Measurements from ENCODE around the gene SHOC1.

Gene SHOC1

GRCh38 chr9:111789881-111790280, 4.9 kb downstream of the SHOC1 start:
- Mint-ChIP-seq H3K4me3 (no peak overlapping the region), H3K4me1 (no peaks in the 10 kb centered on the region), H3K27me3 (peaks cover 2% of the 10 kb centered on the region), H3K36me3 (ENCODE audit: low read depth) (peaks cover 6% of the 10 kb centered on the region), H3K9me3 (peaks cover 6% of the 10 kb centered on the region), H3K27ac (no peak overlapping the region)
- no peak for ATAC-seq
- DNase-seq = no peak

GRCh38 chr9:111783857-111784256, 10.9 kb downstream of the SHOC1 start:
- Mint-ChIP-seq H3K4me3 (no peak overlapping the region), H3K27me3 (peaks cover 2% of the 10 kb centered on the region), H3K4me1 (no peaks in the 10 kb centered on the region), H3K9me3 (peaks cover 6% of the 10 kb centered on the region), H3K27ac (no peak overlapping the region), H3K36me3 (ENCODE audit: low read depth) (peaks cover 8% of the 10 kb centered on the region)
- no peak for ATAC-seq
- no peak for DNase-seq

- H3K9me3 Mint-ChIP-seq = peaks cover 6% of the 10 kb centered on the region
- H3K36me3 Mint-ChIP-seq (ENCODE audit: low read depth) = peaks cover 6% of the 10 kb centered on the region
- no peak overlapping the region for H3K4me3 Mint-ChIP-seq
- H3K4me1 Mint-ChIP-seq = no peaks in the 10 kb centered on the region
- no peak overlapping the region for H3K27ac Mint-ChIP-seq
- H3K27me3 Mint-ChIP-seq = no peaks in the 10 kb centered on the region
- no peak for DNase-seq
- no peak for ATAC-seq
Observed at GRCh38 chr9:111783424-111783823, 11.3 kb downstream of the SHOC1 start.

- Mint-ChIP-seq H3K27ac (no peak overlapping the region), H3K4me1 (peaks cover 3% of the 10 kb centered on the region), H3K27me3 (no peaks in the 10 kb centered on the region), H3K9me3 (peaks cover 14% of the 10 kb centered on the region), H3K36me3 (ENCODE audit: low read depth) (peaks cover 10% of the 10 kb centered on the region), H3K4me3 (no peak overlapping the region)
- DNase-seq = no peak
- no peak for ATAC-seq
Observed at GRCh38 chr9:111766066-111766465, 28.7 kb downstream of the SHOC1 start.

GRCh38 chr9:111762556-111762955, 32.2 kb downstream of the SHOC1 start:
- no peak for ATAC-seq
- Mint-ChIP-seq H3K27me3 (no peaks in the 10 kb centered on the region), H3K4me1 (peaks cover 3% of the 10 kb centered on the region), H3K27ac (no peak overlapping the region), H3K4me3 (no peak overlapping the region), H3K9me3 (peaks cover 14% of the 10 kb centered on the region), H3K36me3 (ENCODE audit: low read depth) (peaks cover 10% of the 10 kb centered on the region)
- DNase-seq = no peak

GRCh38 chr9:111759762-111760639, 34.7 kb downstream of the SHOC1 start:
- no peaks in the 10 kb centered on the region for H3K9me3 Mint-ChIP-seq
- H3K4me1 Mint-ChIP-seq = peaks cover 3% of the 10 kb centered on the region
- no peak overlapping the region for H3K4me3 Mint-ChIP-seq
- peak; percentile 69 for ATAC-seq
- no peak overlapping the region for H3K27ac Mint-ChIP-seq
- H3K27me3 Mint-ChIP-seq = no peaks in the 10 kb centered on the region
- H3K36me3 Mint-ChIP-seq (ENCODE audit: low read depth) = no peaks in the 10 kb centered on the region
- peak; percentile 31 for DNase-seq

- DNase-seq (no peak), ATAC-seq (no peak)
- Mint-ChIP-seq H3K4me3 (no peak overlapping the region), H3K27me3 (no peaks in the 10 kb centered on the region), H3K4me1 (no peaks in the 10 kb centered on the region), H3K27ac (no peak overlapping the region), H3K9me3 (peaks cover 17% of the 10 kb centered on the region), H3K36me3 (ENCODE audit: low read depth) (peaks cover 7% of the 10 kb centered on the region)
Observed at GRCh38 chr9:111754800-111755199, 39.9 kb downstream of the SHOC1 start.

- H3K9me3 Mint-ChIP-seq = peaks cover 17% of the 10 kb centered on the region
- no peak overlapping the region for H3K4me3 Mint-ChIP-seq
- no peaks in the 10 kb centered on the region for H3K27me3 Mint-ChIP-seq
- H3K27ac Mint-ChIP-seq = no peak overlapping the region
- DNase-seq (no peak), ATAC-seq (no peak)
- H3K36me3 Mint-ChIP-seq (ENCODE audit: low read depth) = peaks cover 7% of the 10 kb centered on the region
- H3K4me1 Mint-ChIP-seq = no peaks in the 10 kb centered on the region
Observed at GRCh38 chr9:111752455-111752854, 42.3 kb downstream of the SHOC1 start.

Measured in activated naive CD8-positive, alpha-beta T cell treated with anti-CD3 and anti-CD28 coated beads, Interleukin-2, amount 50 U/mL, for 24 hours (primary cell).